ENCODE results near the gene SLC37A1. TPM values are rescaled to one million over a fixed set of nuclear protein-coding genes. Genes with fewer than 3 reads are reported as not detected.

The SLC37A1 gene
- total and polyA plus RNA-seq, 4 donors = 2.0 to 7.2 (median 4.3) TPM

- H3K4me1 ChIP-seq (ENCODE audit: control insufficient read depth in 4 of 4, insufficient read depth in 4 of 4, low read length in 3 of 4) = peaks cover 0 to 26% (median 9%) of the 10 kb centered on the region in 4 donors
These were observed 19.0 kb downstream of the SLC37A1 start for GRCh38 chr21:42532466-42533181.

GRCh38 chr21:42533306-42533962 lies 19.8 kb downstream of the SLC37A1 start:
- Histone ChIP-seq H3K36me3 (ENCODE audit: control insufficient read depth in 4 of 4, insufficient read depth in 3 of 4, low read depth in 1 of 4, low read length in 3 of 4) (no peaks in the 10 kb centered on the region), H3K27me3 (ENCODE audit: control insufficient read depth in 4 of 4, insufficient read depth in 4 of 4, low read length in 3 of 4) (no peaks in the 10 kb centered on the region), H3K9ac (ENCODE audit: low read depth in 1 of 2, low read length in 2 of 2) (no peak overlapping the region), H3K4me1 (ENCODE audit: control insufficient read depth in 4 of 4, insufficient read depth in 4 of 4, low read length in 3 of 4) (peaks cover 0 to 18% (median 5%) of the 10 kb centered on the region in 4 donors), H3K27ac (ENCODE audit: low read depth in 1 of 2, low read length in 2 of 2) (no peak overlapping the region), H3K4me3 (ENCODE audit: low read depth in 1 of 3, low read length in 3 of 3) (no peak overlapping the region), H3K9me3 (ENCODE audit: control insufficient read depth in 4 of 4, low read length in 3 of 4) (no peaks in the 10 kb centered on the region)
- no peak for TF ChIP-seq ZBTB33 (IDR thresholded peaks at IDR 0.05)
- no peak for TF ChIP-seq FOXA1 (IDR thresholded peaks at IDR 0.05)
- TF ChIP-seq JUND (IDR thresholded peaks at IDR 0.05) = no peak
- TF ChIP-seq RAD21 (IDR thresholded peaks at IDR 0.05) = no peak
- no peak for TF ChIP-seq YY1 (IDR thresholded peaks at IDR 0.05)
- no peak for TF ChIP-seq GABPA (IDR thresholded peaks at IDR 0.05 in 1 of 2, conservative IDR thresholded peaks at IDR 0.05 in 1 of 2)
- no peak for TF ChIP-seq TAF1 (conservative IDR thresholded peaks at IDR 0.05)
- no peak for DNase-seq (ENCODE audit: low spot score)
- 91% methylated on average over 13 of the region's 13 CpGs for WGBS

More at GRCh38 chr21:42532466-42533181, 19.0 kb downstream of the SLC37A1 start:
- WGBS = 74% methylated on average over 18 of the region's 18 CpGs
- Histone ChIP-seq H3K27me3 (ENCODE audit: control insufficient read depth in 4 of 4, insufficient read depth in 4 of 4, low read length in 3 of 4) (no peaks in the 10 kb centered on the region), H3K27ac (ENCODE audit: low read depth in 1 of 2, low read length in 2 of 2) (no peak overlapping the region), H3K9ac (ENCODE audit: low read depth in 1 of 2, low read length in 2 of 2) (no peak overlapping the region), H3K36me3 (ENCODE audit: control insufficient read depth in 4 of 4, insufficient read depth in 3 of 4, low read depth in 1 of 4, low read length in 3 of 4) (no peaks in the 10 kb centered on the region), H3K4me3 (ENCODE audit: low read depth in 1 of 3, low read length in 3 of 3) (no peak overlapping the region), H3K9me3 (ENCODE audit: control insufficient read depth in 4 of 4, low read length in 3 of 4) (no peaks in the 10 kb centered on the region)
- TF ChIP-seq NR2F2 (IDR thresholded peaks at IDR 0.05) = no peak
- TF ChIP-seq SP1 (IDR thresholded peaks at IDR 0.05) = no peak
- TF ChIP-seq GABPA (IDR thresholded peaks at IDR 0.05 in 1 of 2, conservative IDR thresholded peaks at IDR 0.05 in 1 of 2) = peak in 1 of 2 donors; percentile 24
- no peak for TF ChIP-seq FOXA1 (IDR thresholded peaks at IDR 0.05)
- no peak for TF ChIP-seq TAF1 (conservative IDR thresholded peaks at IDR 0.05)
- TF ChIP-seq RXRA (IDR thresholded peaks at IDR 0.05) = peak in 1 of 2 donors; percentile 6
- TF ChIP-seq HNF4A (conservative IDR thresholded peaks at IDR 0.05) = peak in 1 of 2 donors; percentile 21
- TF ChIP-seq RAD21 (IDR thresholded peaks at IDR 0.05) = no peak
- DNase-seq (ENCODE audit: low spot score) = no peak

GRCh38 chr21:42533963-42534355 lies 20.3 kb downstream of the SLC37A1 start:
- Histone ChIP-seq H3K27ac (ENCODE audit: low read depth in 1 of 2, low read length in 2 of 2) (no peak overlapping the region), H3K36me3 (ENCODE audit: control insufficient read depth in 4 of 4, insufficient read depth in 3 of 4, low read depth in 1 of 4, low read length in 3 of 4) (no peaks in the 10 kb centered on the region), H3K27me3 (ENCODE audit: control insufficient read depth in 4 of 4, insufficient read depth in 4 of 4, low read length in 3 of 4) (no peaks in the 10 kb centered on the region), H3K9ac (ENCODE audit: low read depth in 1 of 2, low read length in 2 of 2) (no peak overlapping the region), H3K9me3 (ENCODE audit: control insufficient read depth in 4 of 4, low read length in 3 of 4) (no peaks in the 10 kb centered on the region), H3K4me1 (ENCODE audit: control insufficient read depth in 4 of 4, insufficient read depth in 4 of 4, low read length in 3 of 4) (peaks cover 0 to 16% (median 4%) of the 10 kb centered on the region in 4 donors), H3K4me3 (ENCODE audit: low read depth in 1 of 3, low read length in 3 of 3) (no peak overlapping the region)
- TF ChIP-seq FOXA2 (IDR thresholded peaks at IDR 0.05) (no peak), REST (IDR thresholded peaks at IDR 0.05) (no peak), HNF4A (conservative IDR thresholded peaks at IDR 0.05) (no peak), ATF3 (IDR thresholded peaks at IDR 0.05) (no peak), TAF1 (conservative IDR thresholded peaks at IDR 0.05) (no peak), YY1 (IDR thresholded peaks at IDR 0.05) (no peak), JUND (IDR thresholded peaks at IDR 0.05) (no peak), NR2F2 (IDR thresholded peaks at IDR 0.05) (no peak), EGR1 (IDR thresholded peaks at IDR 0.05; ENCODE audit: low read depth in 2 of 2) (no peak), FOXA1 (IDR thresholded peaks at IDR 0.05) (no peak), MAX (IDR thresholded peaks at IDR 0.05) (no peak), CTCF (IDR thresholded peaks at IDR 0.05; ENCODE audit: low read depth, low read length, missing input control) (no peak), SP1 (IDR thresholded peaks at IDR 0.05) (no peak)
- WGBS = 95% methylated on average over 4 of the region's 4 CpGs
- DNase-seq (ENCODE audit: low spot score) = no peak

Data from liver (tissue), 9 donors.